H9 (cell line): Measurements from ENCODE around the gene FRAS1. TPM values are rescaled to one million over a fixed set of nuclear protein-coding genes. Genes with fewer than 3 reads are reported as not detected.
A peak's percentile ranks its signal among the peaks of the same experiment; 100 is the strongest.
"Not testable (repeated sequence)": the region's sequence is repeated elsewhere in the genome, so short reads cannot be mapped to it uniquely, and the experiment has no call there.

Source experiments
- DNase-seq: peaks from one replicate; pipeline ENCODE4 v3.0.0-alpha.2; 2017
- H2AFZ ChIP-seq: one replicate; pipeline ENCODE4 v1.6.1; 2013; ENCODE audit warnings: mild to moderate bottlenecking, low read length, control low read depth, moderate library complexity
- H2AK5ac ChIP-seq: 2 replicates; pipeline ENCODE4 v1.6.1; 2013; ENCODE audit warnings: low read length, control low read depth, mixed read lengths; ENCODE audit not compliant: insufficient read length
- H2BK120ac ChIP-seq: one replicate; pipeline ENCODE4 v1.6.1; 2013; ENCODE audit warnings: low read depth, mild to moderate bottlenecking, low read length, control low read depth, inconsistent platforms; ENCODE audit not compliant: poor library complexity, severe bottlenecking
- H2BK12ac ChIP-seq: 2 replicates; pipeline ENCODE4 v1.6.1; 2013; ENCODE audit warnings: low read length, control low read depth, mixed read lengths, low read depth; ENCODE audit not compliant: insufficient read length
- H2BK15ac ChIP-seq: 2 replicates; pipeline ENCODE4 v1.6.1; 2013; ENCODE audit warnings: low read depth, low read length, control low read depth
- H2BK20ac ChIP-seq: one replicate; pipeline ENCODE4 v1.6.1; 2013; ENCODE audit warnings: low read depth, mild to moderate bottlenecking, low read length, control low read depth, inconsistent platforms; ENCODE audit not compliant: poor library complexity, severe bottlenecking
- H2BK5ac ChIP-seq: 2 replicates; pipeline ENCODE4 v1.6.1; 2013; ENCODE audit warnings: low read length, control low read depth, mixed read lengths; ENCODE audit not compliant: insufficient read length
- H3K14ac ChIP-seq: 2 replicates; pipeline ENCODE4 v1.6.1; 2013; ENCODE audit warnings: low read length, control low read depth; ENCODE audit not compliant: insufficient read depth
- H3K18ac ChIP-seq: 2 replicates; pipeline ENCODE4 v1.6.1; 2013; ENCODE audit warnings: low read depth, mild to moderate bottlenecking, mixed read lengths, low read length, control low read depth; ENCODE audit not compliant: insufficient read length
- H3K23ac ChIP-seq: 2 replicates; pipeline ENCODE4 v1.6.1; 2013; ENCODE audit warnings: low read length, control low read depth, mixed read lengths, low read depth; ENCODE audit not compliant: insufficient read length
- H3K23me2 ChIP-seq: 2 replicates; pipeline ENCODE4 v1.6.1; 2013; ENCODE audit warnings: low read depth, mild to moderate bottlenecking, mixed read lengths, low read length, control low read depth; ENCODE audit not compliant: insufficient read length, poor library complexity, severe bottlenecking
- H3K27ac ChIP-seq: 2 replicates; pipeline ENCODE4 v1.5.1; 2013; ENCODE audit warnings: low read length, control low read depth, mixed read lengths, low read depth; ENCODE audit not compliant: insufficient read length
- H3K27me3 ChIP-seq: 2 replicates; pipeline ENCODE4 v1.6.1; 2013; ENCODE audit warnings: low read length, control low read depth, inconsistent platforms; ENCODE audit not compliant: insufficient read depth
- H3K4ac ChIP-seq: 2 replicates; pipeline ENCODE4 v1.6.1; 2013; ENCODE audit warnings: low read depth, mild to moderate bottlenecking, control low read depth, inconsistent platforms, low read length, moderate library complexity
- H3K4me1 ChIP-seq: 2 replicates; pipeline ENCODE4 v1.6.1; 2013; ENCODE audit warnings: low read length, control low read depth, inconsistent platforms; ENCODE audit not compliant: insufficient read depth
- H3K4me2 ChIP-seq: 2 replicates; pipeline ENCODE4 v1.6.1; 2013; ENCODE audit warnings: low read length, control low read depth, mixed read lengths; ENCODE audit not compliant: insufficient read length, insufficient read depth
- H3K56ac ChIP-seq: 2 replicates; pipeline ENCODE4 v1.6.1; 2013; ENCODE audit warnings: low read depth, mild to moderate bottlenecking, mixed read lengths, low read length, control low read depth; ENCODE audit not compliant: insufficient read length
- H3K79me1 ChIP-seq: 2 replicates; pipeline ENCODE4 v1.6.1; 2013; ENCODE audit warnings: low read depth, mild to moderate bottlenecking, moderate library complexity, low read length, control low read depth, inconsistent platforms; ENCODE audit not compliant: insufficient read depth, poor library complexity, severe bottlenecking
- H3K79me2 ChIP-seq: 2 replicates; pipeline ENCODE4 v1.6.1; 2013; ENCODE audit warnings: low read length, control low read depth, inconsistent platforms; ENCODE audit not compliant: insufficient read depth
- H3K9ac ChIP-seq: 2 replicates; pipeline ENCODE4 v1.6.1; 2013; ENCODE audit warnings: low read length, control low read depth, mixed read lengths; ENCODE audit not compliant: insufficient read length; ENCODE audit errors: extremely low read depth
- H3K9me3 ChIP-seq: one replicate; pipeline ENCODE4 v1.6.1; 2013; ENCODE audit warnings: low read depth, low read length, inconsistent platforms; ENCODE audit not compliant: control insufficient read depth
- H3T11ph ChIP-seq: one replicate; pipeline ENCODE4 v1.6.1; 2013; ENCODE audit warnings: mild to moderate bottlenecking, low read length, control low read depth, inconsistent platforms
- H4K20me1 ChIP-seq: one replicate; pipeline ENCODE4 v1.6.1; 2013; ENCODE audit not compliant: control insufficient read depth, insufficient read length, insufficient read depth
- H4K5ac ChIP-seq: 2 replicates; pipeline ENCODE4 v1.6.1; 2013; ENCODE audit warnings: low read depth, mild to moderate bottlenecking, mixed read lengths, low read length, control low read depth; ENCODE audit not compliant: insufficient read length
- H4K8ac ChIP-seq: replicated peaks from 2 replicates; pipeline ENCODE4 v1.6.1; 2013; ENCODE audit warnings: low read length, control low read depth, mixed read lengths, low read depth; ENCODE audit not compliant: insufficient read length
- H4K91ac ChIP-seq: 2 replicates; pipeline ENCODE4 v1.6.1; 2013; ENCODE audit warnings: low read depth, mild to moderate bottlenecking, moderate library complexity, mixed read lengths, low read length, control low read depth; ENCODE audit not compliant: insufficient read length
- H3K27ac Mint-ChIP-seq, 3 experiments: 2 replicates in 2 of 3; 3 replicates in 1 of 3; pipeline ENCODE4 v1.8.0; 2020 to 2021; ENCODE audit warnings: mixed read lengths in 3 of 3, mild to moderate bottlenecking in 1 of 3, moderate library complexity in 1 of 3
- H3K27me3 Mint-ChIP-seq: 2 replicates; pipeline ENCODE4 v1.8.0; 2021; ENCODE audit warnings: low read depth, mild to moderate bottlenecking, moderate library complexity, mixed read lengths
- H3K36me3 Mint-ChIP-seq, 3 experiments: 2 replicates in 2 of 3; 3 replicates in 1 of 3; pipeline ENCODE4 v1.8.0; 2020 to 2021; ENCODE audit warnings: low read depth in 3 of 3, mixed read lengths in 3 of 3; ENCODE audit not compliant: insufficient read depth in 1 of 3
- H3K4me1 Mint-ChIP-seq, 2 experiments: 2 replicates each; pipeline ENCODE4 v1.8.0; 2020; ENCODE audit warnings: mixed read lengths in 2 of 2
- H3K4me3 Mint-ChIP-seq, 2 experiments: 2 replicates in 1 of 2; 3 replicates in 1 of 2; pipeline ENCODE4 v1.8.0; 2020 to 2021; ENCODE audit warnings: mild to moderate bottlenecking in 2 of 2, mixed read lengths in 2 of 2, moderate library complexity in 1 of 2
- H3K9me3 Mint-ChIP-seq, 2 experiments: 2 replicates in 1 of 2; 3 replicates in 1 of 2; pipeline ENCODE4 v1.8.0; 2020; ENCODE audit warnings: mild to moderate bottlenecking in 2 of 2, mixed read lengths in 2 of 2, moderate library complexity in 1 of 2
- WGBS: extraction: QIAGEN DNeasy Blood & Tissue Kit; methylation state at CpG from one replicate; pipeline ENCODE4 v1.1.7; 2013; ENCODE audit warnings: missing lambda C conversion rate, low lambda C conversion rate, mixed read lengths; ENCODE audit not compliant: insufficient read length; ENCODE audit errors: extremely low coverage; 5-methylcytosine and 5-hydroxymethylcytosine counted together
- total RNA-seq: library from RNA; stranded (reverse); gene quantifications from 2 replicates; pipeline ENCODE4 v1.2.1, GENCODE V29; 2021
- TF ChIP-seq, protein P1 (sequence below): fragments of 200-600 bp; sonication (generic); conservative IDR thresholded peaks from 3 replicates; pipeline ENCODE4 v1.8.0; 2021; ENCODE audit warnings: antibody characterized with exemption, mild to moderate bottlenecking

The FRAS1 gene
- total RNA-seq, 1 experiment from 2014 or later = 58.5 TPM

- no peak overlapping the region for H4K5ac ChIP-seq
- peaks cover 3% of the 10 kb centered on the region for H3K23me2 ChIP-seq
- TF ChIP-seq, protein P1, sequence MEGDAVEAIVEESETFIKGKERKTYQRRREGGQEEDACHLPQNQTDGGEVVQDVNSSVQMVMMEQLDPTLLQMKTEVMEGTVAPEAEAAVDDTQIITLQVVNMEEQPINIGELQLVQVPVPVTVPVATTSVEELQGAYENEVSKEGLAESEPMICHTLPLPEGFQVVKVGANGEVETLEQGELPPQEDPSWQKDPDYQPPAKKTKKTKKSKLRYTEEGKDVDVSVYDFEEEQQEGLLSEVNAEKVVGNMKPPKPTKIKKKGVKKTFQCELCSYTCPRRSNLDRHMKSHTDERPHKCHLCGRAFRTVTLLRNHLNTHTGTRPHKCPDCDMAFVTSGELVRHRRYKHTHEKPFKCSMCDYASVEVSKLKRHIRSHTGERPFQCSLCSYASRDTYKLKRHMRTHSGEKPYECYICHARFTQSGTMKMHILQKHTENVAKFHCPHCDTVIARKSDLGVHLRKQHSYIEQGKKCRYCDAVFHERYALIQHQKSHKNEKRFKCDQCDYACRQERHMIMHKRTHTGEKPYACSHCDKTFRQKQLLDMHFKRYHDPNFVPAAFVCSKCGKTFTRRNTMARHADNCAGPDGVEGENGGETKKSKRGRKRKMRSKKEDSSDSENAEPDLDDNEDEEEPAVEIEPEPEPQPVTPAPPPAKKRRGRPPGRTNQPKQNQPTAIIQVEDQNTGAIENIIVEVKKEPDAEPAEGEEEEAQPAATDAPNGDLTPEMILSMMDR = no peak
- no peaks in the 10 kb centered on the region for H3K27me3 ChIP-seq
- peaks cover 33 to 47% (median 33%) of the 10 kb centered on the region in 3 experiments for H3K36me3 Mint-ChIP-seq
- H3K4me2 ChIP-seq = no peak overlapping the region
- H3K9me3 ChIP-seq = no peaks in the 10 kb centered on the region
- no peak overlapping the region for H4K8ac ChIP-seq
- H3K14ac ChIP-seq = no peak overlapping the region
- H3T11ph ChIP-seq = no peak overlapping the region
- no CpG with 5 or more reads among the region's 3 CpGs for WGBS
- no peak overlapping the region for H2AFZ ChIP-seq
- no peak overlapping the region for H2BK20ac ChIP-seq
- H3K4me3 Mint-ChIP-seq = no peak overlapping the region; a peak in 1 of 5 replicates
- no peaks in the 10 kb centered on the region for H3K27me3 Mint-ChIP-seq
- H4K20me1 ChIP-seq = no peaks in the 10 kb centered on the region
- peaks cover 6% of the 10 kb centered on the region; the same call in 1 of the 2 replicates for H3K4me1 ChIP-seq
- H4K91ac ChIP-seq = no peak overlapping the region
- peak overlapping the region; percentile 97 to 99 (median 99); a peak in 5 of 7 replicates for H3K27ac Mint-ChIP-seq
- H2AK5ac ChIP-seq = no peak overlapping the region
- H3K9ac ChIP-seq = no peak overlapping the region
- no peak overlapping the region for H3K18ac ChIP-seq
- no peak overlapping the region for H2BK12ac ChIP-seq
- no peak for DNase-seq
- no peak overlapping the region for H2BK120ac ChIP-seq
- H3K27ac ChIP-seq = peak overlapping the region; percentile 99
- H3K79me1 ChIP-seq = peaks cover 2% of the 10 kb centered on the region
- H2BK5ac ChIP-seq = no peak overlapping the region
- H3K4me1 Mint-ChIP-seq = peaks cover 40 to 42% of the 10 kb centered on the region in 2 experiments
- no peak overlapping the region for H3K56ac ChIP-seq
- H3K4ac ChIP-seq = no peak overlapping the region
- no peak overlapping the region for H3K23ac ChIP-seq
- no peak overlapping the region for H2BK15ac ChIP-seq
- no peaks in the 10 kb centered on the region for H3K79me2 ChIP-seq
- H3K9me3 Mint-ChIP-seq = peaks cover 18 to 23% of the 10 kb centered on the region in 2 experiments
Observed at GRCh38 chr4:78091534-78091933, 34.4 kb downstream of the FRAS1 start.

- Histone ChIP-seq H3K56ac (peak overlapping the region; percentile 77), H2BK12ac (peak overlapping the region; percentile 51), H3K14ac (peak overlapping the region; percentile 70; the same call in 1 of the 2 replicates), H4K5ac (peak overlapping the region; percentile 96), H3K9ac (peak overlapping the region; percentile 37), H3K4me2 (peak overlapping the region; percentile 69), H2BK5ac (peak overlapping the region; percentile 83), H3K18ac (peak overlapping the region; percentile 48), H2BK20ac (peak overlapping the region; percentile 32), H3K27ac (peak overlapping the region; percentile 99)
- Mint-ChIP-seq H3K9me3 (peaks cover 26 to 31% of the 10 kb centered on the region in 2 experiments), H3K4me3 (peak overlapping the region; percentile 19 to 65), H3K36me3 (peaks cover 37 to 48% (median 39%) of the 10 kb centered on the region in 3 experiments), H3K27ac (peak overlapping the region; percentile 97 to 99 (median 99)), H3K4me1 (peaks cover 40 to 42% of the 10 kb centered on the region in 2 experiments)
- not testable (repeated sequence) for H3K79me2 ChIP-seq, H2AFZ ChIP-seq, H4K8ac ChIP-seq, H4K91ac ChIP-seq, H3T11ph ChIP-seq, H3K27me3 Mint-ChIP-seq, H3K23ac ChIP-seq, H3K23me2 ChIP-seq, H2AK5ac ChIP-seq, H2BK120ac ChIP-seq, H3K27me3 ChIP-seq, H3K4ac ChIP-seq, H4K20me1 ChIP-seq, H2BK15ac ChIP-seq, H3K9me3 ChIP-seq, H3K4me1 ChIP-seq, H3K79me1 ChIP-seq
- peak; percentile 32 for DNase-seq
- WGBS = no CpG with 5 or more reads among the region's 5 CpGs
Observed at GRCh38 chr4:78092350-78092749, 35.2 kb downstream of the FRAS1 start.
